HG03354 (cell line): ENCODE measurements around the gene TCERG1.

Experiments used
- ATAC-seq: cut with Tn5 transposase; IDR thresholded peaks from one replicate; pipeline ENCODE4 v1.9.1; 2021; ENCODE audit warnings: mild to moderate bottlenecking; ENCODE audit not compliant: unreplicated experiment, poor library complexity, severe bottlenecking

TCERG1 gene

GRCh38 chr5:146446861-146447733 lies at the start of gene TCERG1:
Gene TCERG1 (plus strand): TSS chr5:146447333. CDS start chr5:146447350, 17 bp downstream.
- peak; percentile 95 for ATAC-seq

DNA sequence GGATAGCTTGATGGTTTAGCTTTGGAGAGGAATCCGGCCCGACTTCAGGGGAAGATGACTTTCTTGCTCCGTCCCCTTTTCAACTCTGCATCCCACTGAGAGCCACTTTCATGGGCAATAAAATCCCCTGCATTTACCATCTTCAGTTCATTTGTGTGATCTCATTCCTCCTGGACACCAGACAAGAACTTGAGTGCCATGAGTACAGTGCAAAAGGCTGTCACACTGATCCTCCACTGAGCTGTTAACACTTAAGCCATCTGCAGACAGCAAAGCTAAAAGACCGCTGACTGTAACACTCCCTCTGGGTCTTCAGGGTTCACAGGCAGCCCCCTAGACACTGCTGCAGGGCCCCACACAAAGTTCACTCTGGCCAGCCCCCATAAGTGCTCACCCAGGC lies 48.3 kb upstream of the TCERG1 start:
- ATAC-seq, result no peak

DNA sequence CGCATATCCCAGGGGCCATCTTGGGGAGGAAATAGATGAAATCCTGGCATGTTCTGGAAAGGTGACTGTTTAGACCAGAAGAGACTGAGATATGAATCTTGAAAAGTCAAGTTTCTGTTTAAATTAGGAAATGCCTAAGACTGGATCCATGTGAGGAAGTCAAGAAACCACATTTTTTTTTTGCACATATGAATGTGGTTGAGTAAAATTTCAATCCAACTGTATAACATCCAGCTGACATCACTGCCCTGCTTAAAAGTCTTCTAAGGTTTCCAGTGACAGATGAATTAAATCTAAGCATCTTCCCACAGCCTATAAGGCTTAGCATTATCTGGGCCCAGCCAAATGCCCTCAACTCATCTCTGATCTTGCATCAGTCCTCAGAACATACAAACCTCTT lies 47.7 kb upstream of the TCERG1 start:
- no peak for ATAC-seq

GRCh38 chr5:146400201-146400600 lies 46.9 kb upstream of the TCERG1 start:
- ATAC-seq, result no peak

- no peak for ATAC-seq
Observed at GRCh38 chr5:146401021-146401420, 46.1 kb upstream of the TCERG1 start.

GRCh38 chr5:146402949-146403348 lies 44.2 kb upstream of the TCERG1 start:
- no peak for ATAC-seq

GRCh38 chr5:146409054-146409671 lies 38.0 kb upstream of the TCERG1 start:
- no peak for ATAC-seq

GRCh38 chr5:146410272-146410671 lies 36.9 kb upstream of the TCERG1 start:
- no peak for ATAC-seq

GRCh38 chr5:146419696-146420095 lies 27.4 kb upstream of the TCERG1 start:
- ATAC-seq, result no peak

DNA sequence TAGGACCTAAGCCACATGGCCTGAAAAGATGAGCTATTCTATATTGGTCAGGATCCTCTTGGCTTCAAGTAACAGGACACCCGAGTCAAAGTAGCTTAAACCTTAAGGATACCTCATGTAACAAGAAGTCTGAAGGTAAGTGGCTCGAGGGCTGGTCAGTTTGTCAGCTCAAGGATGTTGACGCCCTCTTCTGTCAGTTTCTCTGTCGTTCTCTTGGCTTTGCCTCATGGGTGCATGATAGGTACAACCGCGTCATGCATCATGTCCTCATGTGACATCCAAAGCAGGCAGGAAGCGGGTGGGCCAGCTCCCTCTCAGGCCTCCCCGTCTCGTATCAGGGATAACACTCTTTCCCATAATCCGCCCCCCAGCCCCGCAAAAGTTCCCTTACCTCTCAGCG lies 22.1 kb upstream of the TCERG1 start:
- no peak for ATAC-seq

GRCh38 chr5:146426305-146426704 lies 20.8 kb upstream of the TCERG1 start:
- ATAC-seq, result no peak

DNA sequence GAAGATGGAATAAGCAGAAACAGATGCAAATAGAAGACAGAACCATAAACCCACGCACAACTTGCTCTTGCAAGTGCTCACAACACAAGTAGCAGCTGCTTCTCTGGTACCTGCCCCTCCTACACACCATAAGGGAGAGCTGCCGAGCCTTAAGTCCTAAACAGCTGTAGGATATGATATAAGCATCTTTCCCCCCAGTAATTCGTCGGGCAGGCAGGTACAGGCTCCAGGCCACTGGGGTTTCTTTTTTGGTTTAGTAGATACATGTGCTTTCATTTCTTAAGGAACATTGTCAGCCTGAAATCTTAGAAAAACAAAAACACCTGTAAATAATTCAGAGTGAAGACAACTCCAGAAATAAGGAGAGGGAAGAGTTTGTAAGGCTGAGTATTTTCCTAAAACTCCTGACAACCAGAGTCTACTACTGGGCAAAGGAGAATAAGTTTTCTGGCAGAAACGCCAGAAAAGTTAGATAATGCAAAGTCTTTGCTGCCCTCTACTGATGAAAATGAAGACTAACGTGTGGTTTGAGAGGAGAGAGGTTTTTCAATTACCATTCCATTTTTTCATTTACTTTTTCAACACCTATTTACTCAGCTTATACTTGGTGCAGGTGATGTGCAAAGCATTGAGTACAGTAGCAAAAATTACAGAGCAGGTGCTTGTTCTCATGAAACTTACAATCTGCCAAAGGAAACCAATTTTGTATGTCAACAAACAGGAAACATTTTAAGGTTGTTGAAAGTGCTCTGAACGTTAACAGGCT lies 20.1 kb upstream of the TCERG1 start:
- peak; percentile 84 for ATAC-seq

DNA sequence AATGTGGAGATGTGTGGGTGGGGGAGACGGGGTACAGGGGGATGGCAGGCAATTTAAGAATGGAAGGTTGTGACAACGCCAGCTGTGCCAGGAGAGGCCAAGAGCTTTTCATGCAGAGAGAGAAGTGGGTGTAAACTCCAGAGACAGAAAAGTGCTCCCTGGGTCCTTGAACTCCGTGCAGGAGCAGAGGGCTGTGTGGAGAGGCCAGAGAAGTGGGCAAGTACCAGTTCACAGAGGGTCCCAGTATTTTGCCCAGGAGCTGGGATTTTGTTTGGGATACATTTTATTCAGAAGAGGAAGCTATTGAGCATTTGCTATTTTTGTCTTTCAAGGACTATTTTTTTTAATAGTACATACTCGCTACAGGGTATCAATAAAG lies 19.5 kb upstream of the TCERG1 start:
- no peak for ATAC-seq

GRCh38 chr5:146428658-146429057 lies 18.5 kb upstream of the TCERG1 start:
- no peak for ATAC-seq

- no peak for ATAC-seq
Observed at GRCh38 chr5:146440353-146440752, 6.8 kb upstream of the TCERG1 start.

- ATAC-seq, result no peak
Observed at GRCh38 chr5:146440870-146441495, 6.2 kb upstream of the TCERG1 start.

DNA sequence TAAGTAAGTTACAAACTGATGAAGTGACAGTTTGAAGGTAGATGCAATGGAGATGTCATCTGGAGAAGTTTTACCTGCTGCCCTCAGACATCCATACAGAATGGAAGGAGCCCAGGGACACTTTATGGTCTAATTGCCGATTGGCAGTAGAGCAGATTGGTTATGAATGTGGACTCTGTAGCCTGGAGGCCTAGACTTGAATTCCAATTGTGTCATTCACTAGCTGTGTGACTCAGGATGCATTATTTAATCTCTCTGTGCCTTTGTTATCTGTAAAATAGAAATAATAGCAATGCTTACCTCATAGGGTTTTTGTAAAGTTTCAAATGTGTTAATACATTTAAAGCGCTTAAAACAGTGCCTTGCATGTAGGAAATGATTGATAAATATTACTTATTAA lies 5.2 kb upstream of the TCERG1 start:
- no peak for ATAC-seq

GRCh38 chr5:146447734-146448380 lies 724 bp downstream of the TCERG1 start:
- peak; percentile 36 for ATAC-seq

DNA sequence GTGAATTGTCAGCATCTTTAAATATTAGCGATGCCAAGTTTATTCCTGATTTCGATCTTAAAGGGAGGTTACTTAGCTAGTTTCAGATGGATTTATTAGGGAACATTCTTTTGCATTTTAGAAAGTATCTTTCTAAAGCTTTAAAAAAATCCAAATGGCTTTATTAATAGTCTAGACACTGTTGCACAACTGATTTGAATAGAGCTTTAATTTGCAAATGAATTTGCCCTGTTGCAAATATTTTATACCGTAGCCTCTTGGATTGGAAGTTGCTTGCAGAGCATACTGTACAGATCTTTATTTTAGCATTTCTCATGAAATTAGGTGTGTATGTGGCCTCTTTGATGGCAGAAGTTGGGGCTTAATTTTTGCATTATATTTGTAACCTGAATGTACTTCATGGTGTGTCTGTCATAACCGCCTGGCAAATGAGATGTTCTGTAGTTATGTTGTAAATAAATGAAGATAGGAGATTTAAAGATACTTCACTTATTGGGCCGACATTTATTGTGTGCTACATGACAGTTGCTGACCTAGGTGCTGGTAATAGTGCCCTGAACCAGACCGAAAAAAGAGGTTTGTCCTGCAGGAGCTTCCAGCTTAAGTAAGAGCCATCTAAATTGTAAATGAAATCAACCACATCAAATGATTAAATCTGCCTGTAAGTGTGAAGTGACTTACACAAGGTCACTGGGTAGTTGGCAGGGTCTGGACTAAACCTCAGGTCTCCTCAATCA lies 1.8 kb downstream of the TCERG1 start:
- no peak for ATAC-seq
